ENCODE results near the gene SLCO3A1.

DNA sequence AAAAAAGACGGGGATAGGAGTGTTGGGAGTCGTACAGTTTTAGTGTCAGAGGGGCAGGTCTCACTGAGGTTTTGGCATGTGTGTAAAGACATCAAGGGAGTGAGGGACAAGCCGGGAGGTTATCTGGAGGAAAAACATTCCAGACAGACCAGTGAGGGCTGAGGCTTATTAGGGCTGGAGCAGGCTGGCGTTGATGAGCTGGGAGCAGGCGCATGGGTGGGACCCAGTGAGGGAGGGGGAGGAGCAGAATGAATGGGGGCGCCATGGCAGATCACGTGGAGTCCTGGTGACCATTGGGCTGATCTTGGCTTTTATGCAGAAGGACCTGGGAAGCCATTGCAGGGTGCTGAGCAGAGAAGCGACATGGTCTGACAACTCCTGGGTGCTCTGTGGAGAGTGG is 180.2 kb downstream of the SLCO3A1 start:
- TF ChIP-seq, protein P1, sequence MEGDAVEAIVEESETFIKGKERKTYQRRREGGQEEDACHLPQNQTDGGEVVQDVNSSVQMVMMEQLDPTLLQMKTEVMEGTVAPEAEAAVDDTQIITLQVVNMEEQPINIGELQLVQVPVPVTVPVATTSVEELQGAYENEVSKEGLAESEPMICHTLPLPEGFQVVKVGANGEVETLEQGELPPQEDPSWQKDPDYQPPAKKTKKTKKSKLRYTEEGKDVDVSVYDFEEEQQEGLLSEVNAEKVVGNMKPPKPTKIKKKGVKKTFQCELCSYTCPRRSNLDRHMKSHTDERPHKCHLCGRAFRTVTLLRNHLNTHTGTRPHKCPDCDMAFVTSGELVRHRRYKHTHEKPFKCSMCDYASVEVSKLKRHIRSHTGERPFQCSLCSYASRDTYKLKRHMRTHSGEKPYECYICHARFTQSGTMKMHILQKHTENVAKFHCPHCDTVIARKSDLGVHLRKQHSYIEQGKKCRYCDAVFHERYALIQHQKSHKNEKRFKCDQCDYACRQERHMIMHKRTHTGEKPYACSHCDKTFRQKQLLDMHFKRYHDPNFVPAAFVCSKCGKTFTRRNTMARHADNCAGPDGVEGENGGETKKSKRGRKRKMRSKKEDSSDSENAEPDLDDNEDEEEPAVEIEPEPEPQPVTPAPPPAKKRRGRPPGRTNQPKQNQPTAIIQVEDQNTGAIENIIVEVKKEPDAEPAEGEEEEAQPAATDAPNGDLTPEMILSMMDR (IDR thresholded peaks at IDR 0.05) = no peak
- no peak for TF ChIP-seq POLR2A (IDR thresholded peaks at IDR 0.05)
